Uterus (tissue), 4 donors: ENCODE measurements around the gene CCN5. TPM values are rescaled to one million over a fixed set of nuclear protein-coding genes. Genes with fewer than 3 reads are reported as not detected.

ENCODE experiments used
- DNase-seq, 2 donors: peaks; one replicate each; pipeline ENCODE4 v3.0.0-alpha.2; 2019 to 2020
- H3K27ac ChIP-seq, 2 donors: fragments of 200-600 bp; sonication (generic); 1 replicate in 1 of 2; 2 replicates in 1 of 2; pipeline ENCODE4 v1.5.1; 2016 to 2018
- H3K27me3 ChIP-seq, 2 donors: fragments of 200-600 bp; sonication (generic); one replicate each; pipeline ENCODE4 v1.5.1; 2018 to 2019; ENCODE audit warnings: control low read depth in 1 of 2
- H3K36me3 ChIP-seq, 2 donors: fragments of 200-600 bp; sonication (generic); one replicate each; pipeline ENCODE4 v1.5.1; 2019; ENCODE audit warnings: control low read depth in 1 of 2
- H3K4me1 ChIP-seq, 2 donors: fragments of 200-600 bp; sonication (generic); one replicate each; pipeline ENCODE4 v1.5.1; 2018 to 2019; ENCODE audit warnings: control low read depth in 1 of 2
- H3K4me3 ChIP-seq, 2 donors: fragments of 200-600 bp; sonication (generic); 1 replicate in 1 of 2; 2 replicates in 1 of 2; pipeline ENCODE4 v1.5.1; 2018 to 2019; ENCODE audit warnings: mild to moderate bottlenecking in 1 of 2
- H3K9me3 ChIP-seq, 2 donors: fragments of 200-600 bp; sonication (generic); one replicate each; pipeline ENCODE4 v1.5.1; 2019; ENCODE audit warnings: control low read depth in 1 of 2
- CTCF ChIP-seq, 4 experiments: fragments of 200-600 bp in 2 of 4; fragments of 450-650 bp in 2 of 4; sonication (generic) in 2 of 4; IDR thresholded peaks; one replicate each; pipeline ENCODE4 v1.5.1; 2016 to 2019; ENCODE audit warnings: antibody characterized with exemption in 4 of 4, mild to moderate bottlenecking in 2 of 4, moderate library complexity in 1 of 4
- POLR2A ChIP-seq, 2 donors: fragments of 450-650 bp; IDR thresholded peaks; one replicate each; pipeline ENCODE4 v1.6.1; 2016; ENCODE audit warnings: antibody characterized with exemption in 2 of 2, mild to moderate bottlenecking in 1 of 2, moderate library complexity in 1 of 2
- intact Hi-C: fragments of 100-400 bp; cut with DNase I; formaldehyde crosslinking; loops from one replicate; pipeline ENCODE4 v1.15.1; 2023; ENCODE audit warnings: low total_unique reads
- total RNA-seq, 4 donors: library from RNA; depleted of rRNA in 3 of 4; stranded (reverse); fragments of >200 nt in 3 of 4; gene quantifications; one replicate each; pipeline versions ENCODE4 v1.1.0 to v1.2.4, GENCODE V29; 2014 to 2023
- donor health status: DM: yes; HTN: yes; CAD: no.

CCN5 gene
- total RNA-seq, 4 donors from 2014 or later: 19.4 to 47.9 (median 29.7) TPM; not detected in 1

- no peaks in the 10 kb centered on the region for H3K27me3 ChIP-seq
- H3K27ac ChIP-seq: peak overlapping the region; percentile 83 to 85
- H3K9me3 ChIP-seq: no peaks in the 10 kb centered on the region
- no peak for DNase-seq
- no peaks in the 10 kb centered on the region for H3K36me3 ChIP-seq
- intact Hi-C loops: no loop called here
- no peak for TF ChIP-seq POLR2A (IDR thresholded peaks at IDR 0.05)
- no peak for TF ChIP-seq CTCF (IDR thresholded peaks at IDR 0.05)
- H3K4me3 ChIP-seq: no peak overlapping the region
- peaks cover 0 to 26% of the 10 kb centered on the region in 2 donors for H3K4me1 ChIP-seq
Measured at GRCh38 chr20:44701118-44701857, 13.9 kb upstream of the CCN5 start.

- no peak overlapping the region for H3K4me3 ChIP-seq
- TF ChIP-seq CTCF (IDR thresholded peaks at IDR 0.05): no peak
- TF ChIP-seq POLR2A (IDR thresholded peaks at IDR 0.05): no peak
- no peak for DNase-seq
- intact Hi-C loops: no loop called here
- peak overlapping the region; percentile 83 to 85 for H3K27ac ChIP-seq
- H3K9me3 ChIP-seq: no peaks in the 10 kb centered on the region
- no peaks in the 10 kb centered on the region for H3K36me3 ChIP-seq
- H3K4me1 ChIP-seq: peaks cover 0 to 31% of the 10 kb centered on the region in 2 donors
- H3K27me3 ChIP-seq: no peaks in the 10 kb centered on the region
Measured at GRCh38 chr20:44701858-44702256, 13.3 kb upstream of the CCN5 start.

GRCh38 chr20:44702776-44703175 is 12.4 kb upstream of the CCN5 start:
- no peaks in the 10 kb centered on the region for H3K9me3 ChIP-seq
- peak overlapping the region; percentile 83 to 85 for H3K27ac ChIP-seq
- intact Hi-C loops: no loop called here
- peaks cover 0 to 31% of the 10 kb centered on the region in 2 donors for H3K4me1 ChIP-seq
- H3K4me3 ChIP-seq: no peak overlapping the region
- DNase-seq: peak; percentile 87 to 89
- H3K36me3 ChIP-seq: no peaks in the 10 kb centered on the region
- no peaks in the 10 kb centered on the region for H3K27me3 ChIP-seq
- TF ChIP-seq CTCF (IDR thresholded peaks at IDR 0.05) (no peak), POLR2A (IDR thresholded peaks at IDR 0.05) (no peak)

- DNase-seq: no peak
- TF ChIP-seq CTCF (IDR thresholded peaks at IDR 0.05) (no peak), POLR2A (IDR thresholded peaks at IDR 0.05) (no peak)
- no peaks in the 10 kb centered on the region for H3K36me3 ChIP-seq
- intact Hi-C loops: no loop called here
- H3K4me1 ChIP-seq: peaks cover 0 to 31% of the 10 kb centered on the region in 2 donors
- peak overlapping the region; percentile 83 to 85 for H3K27ac ChIP-seq
- no peak overlapping the region for H3K4me3 ChIP-seq
- H3K9me3 ChIP-seq: no peaks in the 10 kb centered on the region
- no peaks in the 10 kb centered on the region for H3K27me3 ChIP-seq
Measured at GRCh38 chr20:44703183-44703925, 11.8 kb upstream of the CCN5 start.

- Histone ChIP-seq H3K27me3 (no peaks in the 10 kb centered on the region), H3K4me1 (peaks cover 0 to 31% of the 10 kb centered on the region in 2 donors), H3K36me3 (no peaks in the 10 kb centered on the region), H3K27ac (peak overlapping the region; percentile 83 to 85), H3K9me3 (no peaks in the 10 kb centered on the region), H3K4me3 (no peak overlapping the region)
- TF ChIP-seq CTCF (IDR thresholded peaks at IDR 0.05): no peak
- TF ChIP-seq POLR2A (IDR thresholded peaks at IDR 0.05): no peak
- DNase-seq: no peak
- intact Hi-C loops: no loop called here
Measured at GRCh38 chr20:44703956-44704488, 11.1 kb upstream of the CCN5 start.
